NB4 (cell line): ENCODE measurements around the gene LSM7.

Experiments
- DNase-seq: peaks from one replicate; pipeline ENCODE4 v3.0.0; 2010; ENCODE audit warnings: low read depth
- H3K4me3 ChIP-seq: one replicate; pipeline ENCODE4 v1.5.1; 2011; ENCODE audit warnings: mild to moderate bottlenecking, low read depth, low read length, moderate library complexity
- CTCF ChIP-seq: IDR thresholded peaks from one replicate; pipeline ENCODE4 v1.5.1; 2012; ENCODE audit warnings: low read depth, low read length
- MAX ChIP-seq: IDR thresholded peaks from 2 replicates; pipeline ENCODE4 v1.6.1; 2011; ENCODE audit warnings: low read depth, low read length
- MYC ChIP-seq: IDR thresholded peaks from 2 replicates; pipeline ENCODE4 v1.6.1; 2011; ENCODE audit warnings: low read depth, low read length
- POLR2A ChIP-seq: IDR thresholded peaks from 2 replicates; pipeline ENCODE4 v1.6.1; 2011; ENCODE audit warnings: mild to moderate bottlenecking; ENCODE audit not compliant: insufficient read length; ENCODE audit errors: extremely low read depth

The LSM7 gene

GRCh38 chr19:2280633-2281264, 47.6 kb downstream of the LSM7 start:
- no peak for DNase-seq
- no peak overlapping the region for H3K4me3 ChIP-seq
- TF ChIP-seq MAX (no peak), MYC (no peak), CTCF (no peak), POLR2A (no peak)

- no peak for TF ChIP-seq MAX
- no peak for TF ChIP-seq MYC
- no peak for TF ChIP-seq POLR2A
- no peak for DNase-seq
- H3K4me3 ChIP-seq = no peak overlapping the region
Measured at GRCh38 chr19:2278459-2279158, 49.8 kb downstream of the LSM7 start.

GRCh38 chr19:2277138-2277537, 51.2 kb downstream of the LSM7 start:
- TF ChIP-seq POLR2A (no peak), MAX (no peak), CTCF (no peak), MYC (no peak)
- H3K4me3 ChIP-seq = no peak overlapping the region
- DNase-seq = no peak

GRCh38 chr19:2276429-2276986, 51.9 kb downstream of the LSM7 start:
- no peak overlapping the region for H3K4me3 ChIP-seq
- no peak for DNase-seq
- TF ChIP-seq POLR2A (no peak), MAX (no peak), CTCF (no peak), MYC (no peak)

- no peak for TF ChIP-seq MYC
- TF ChIP-seq POLR2A = no peak
- TF ChIP-seq MAX = no peak
- TF ChIP-seq CTCF = no peak
- DNase-seq = no peak
- no peak overlapping the region for H3K4me3 ChIP-seq
Measured at GRCh38 chr19:2275588-2276428, 52.6 kb downstream of the LSM7 start.
